IPS-NIHi11 (cell line): ENCODE results near the gene ARHGEF38.
"Not testable (repeated sequence)": the region's sequence is repeated elsewhere in the genome, so short reads cannot be mapped to it uniquely, and the experiment has no call there.

Experiments used
- DNase-seq: peaks from one replicate; pipeline ENCODE4 v3.0.0; 2012; ENCODE audit warnings: mixed read lengths, low spot score

The ARHGEF38 gene

GRCh38 chr4:105652286-105652888 lies 100.0 kb downstream of the ARHGEF38 start:
- no peak for DNase-seq

- DNase-seq = no peak
Measured at GRCh38 chr4:105657117-105657765, 104.8 kb downstream of the ARHGEF38 start.

- no peak for DNase-seq
Measured at GRCh38 chr4:105659190-105659589, 106.8 kb downstream of the ARHGEF38 start.

GRCh38 chr4:105661028-105661427 lies 108.6 kb downstream of the ARHGEF38 start:
- DNase-seq = no peak

- no peak for DNase-seq
Measured at GRCh38 chr4:105662935-105663675, 110.7 kb downstream of the ARHGEF38 start.

- peak; percentile 9 for DNase-seq
Measured at GRCh38 chr4:105666693-105667092, 114.3 kb downstream of the ARHGEF38 start.

- DNase-seq = no peak
Measured at GRCh38 chr4:105670684-105671083, 118.3 kb downstream of the ARHGEF38 start.

GRCh38 chr4:105671301-105671700 lies 118.9 kb downstream of the ARHGEF38 start:
- no peak for DNase-seq

- no peak for DNase-seq
Measured at GRCh38 chr4:105674011-105674410, 121.6 kb downstream of the ARHGEF38 start.

- no peak for DNase-seq
Measured at GRCh38 chr4:105677709-105678108, 125.3 kb downstream of the ARHGEF38 start.

- peak; percentile 7 for DNase-seq
Measured at GRCh38 chr4:105679186-105679585, 126.8 kb downstream of the ARHGEF38 start.

- DNase-seq = peak; percentile 11
Measured at GRCh38 chr4:105683038-105683437, 130.6 kb downstream of the ARHGEF38 start.

- DNase-seq = no peak
Measured at GRCh38 chr4:105686571-105686970, 134.2 kb downstream of the ARHGEF38 start.

- not testable (repeated sequence) for DNase-seq
Measured at GRCh38 chr4:105694812-105695211, 142.4 kb downstream of the ARHGEF38 start.

- not testable (repeated sequence) for DNase-seq
Measured at GRCh38 chr4:105695832-105696231, 143.4 kb downstream of the ARHGEF38 start.

- DNase-seq = no peak
Measured at GRCh38 chr4:105698607-105699006, 146.2 kb downstream of the ARHGEF38 start.

GRCh38 chr4:105707782-105708180 lies 155.4 kb downstream of the ARHGEF38 start:
- DNase-seq = no peak

- DNase-seq = peak; percentile 91
Measured at GRCh38 chr4:105708181-105709080, 156.0 kb downstream of the ARHGEF38 start, which contains the start of the genes GSTCD and INTS12. Gene GSTCD (plus strand): TSS chr4:105708784. CDS start chr4:105717614, 8,830 bp downstream. Gene INTS12 (minus strand): TSS chr4:105708689. CDS start chr4:105700005, 8,684 bp downstream.

GRCh38 chr4:105709081-105709450 lies 156.6 kb downstream of the ARHGEF38 start:
- no peak for DNase-seq

- no peak for DNase-seq
Measured at GRCh38 chr4:105710012-105710600, 157.7 kb downstream of the ARHGEF38 start.

- no peak for DNase-seq
Measured at GRCh38 chr4:105710678-105711077, 158.3 kb downstream of the ARHGEF38 start.

GRCh38 chr4:105712766-105713165 lies 160.3 kb downstream of the ARHGEF38 start:
- no peak for DNase-seq
